ENCODE data around the gene UVSSA. TPM values are rescaled to one million over a fixed set of nuclear protein-coding genes. Genes with fewer than 3 reads are reported as not detected.
A peak's percentile ranks its signal among the peaks of the same experiment; 100 is the strongest.

UVSSA gene
- polyA plus RNA-seq, 1 experiment = 5.8 TPM

DNA sequence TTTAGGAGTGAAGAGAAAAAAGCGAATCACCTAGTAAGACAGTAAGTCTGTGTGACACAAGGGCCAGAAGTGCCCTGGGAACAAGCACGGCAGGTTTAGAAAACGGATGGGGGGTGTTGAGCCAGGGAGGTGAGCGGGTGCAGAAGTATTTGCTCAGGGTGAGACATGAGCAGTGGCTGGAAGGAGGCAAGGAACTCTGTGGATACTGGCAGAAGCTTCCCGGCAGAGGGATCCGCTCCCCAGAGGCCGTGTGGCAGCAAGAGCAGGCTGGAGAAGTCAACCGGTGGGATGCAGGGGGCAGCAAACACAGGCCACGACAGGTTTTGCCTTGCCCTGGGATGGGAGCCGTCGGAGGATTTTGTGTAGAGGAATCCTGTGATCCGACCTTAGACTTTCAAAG, 2.3 kb upstream of the UVSSA start:
- POLR2A ChIA-PET = no interaction called here
- H3K36me3 ChIP-seq (ENCODE audit: control insufficient read depth, insufficient read depth, low read length) = peaks cover 14% of the 10 kb centered on the region
- DNase-seq (ENCODE audit: low read depth) = no peak
- TF ChIP-seq, protein P1, sequence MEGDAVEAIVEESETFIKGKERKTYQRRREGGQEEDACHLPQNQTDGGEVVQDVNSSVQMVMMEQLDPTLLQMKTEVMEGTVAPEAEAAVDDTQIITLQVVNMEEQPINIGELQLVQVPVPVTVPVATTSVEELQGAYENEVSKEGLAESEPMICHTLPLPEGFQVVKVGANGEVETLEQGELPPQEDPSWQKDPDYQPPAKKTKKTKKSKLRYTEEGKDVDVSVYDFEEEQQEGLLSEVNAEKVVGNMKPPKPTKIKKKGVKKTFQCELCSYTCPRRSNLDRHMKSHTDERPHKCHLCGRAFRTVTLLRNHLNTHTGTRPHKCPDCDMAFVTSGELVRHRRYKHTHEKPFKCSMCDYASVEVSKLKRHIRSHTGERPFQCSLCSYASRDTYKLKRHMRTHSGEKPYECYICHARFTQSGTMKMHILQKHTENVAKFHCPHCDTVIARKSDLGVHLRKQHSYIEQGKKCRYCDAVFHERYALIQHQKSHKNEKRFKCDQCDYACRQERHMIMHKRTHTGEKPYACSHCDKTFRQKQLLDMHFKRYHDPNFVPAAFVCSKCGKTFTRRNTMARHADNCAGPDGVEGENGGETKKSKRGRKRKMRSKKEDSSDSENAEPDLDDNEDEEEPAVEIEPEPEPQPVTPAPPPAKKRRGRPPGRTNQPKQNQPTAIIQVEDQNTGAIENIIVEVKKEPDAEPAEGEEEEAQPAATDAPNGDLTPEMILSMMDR (IDR thresholded peaks at IDR 0.05; ENCODE audit: insufficient read depth, low read depth, low read length) = no peak
- CTCF ChIA-PET = no interaction called here
- H3K4me3 ChIP-seq (ENCODE audit: low read depth, low read length) = no peak overlapping the region
- H3K27me3 ChIP-seq (ENCODE audit: control insufficient read depth, insufficient read depth, low read length) = no peaks in the 10 kb centered on the region

DNA sequence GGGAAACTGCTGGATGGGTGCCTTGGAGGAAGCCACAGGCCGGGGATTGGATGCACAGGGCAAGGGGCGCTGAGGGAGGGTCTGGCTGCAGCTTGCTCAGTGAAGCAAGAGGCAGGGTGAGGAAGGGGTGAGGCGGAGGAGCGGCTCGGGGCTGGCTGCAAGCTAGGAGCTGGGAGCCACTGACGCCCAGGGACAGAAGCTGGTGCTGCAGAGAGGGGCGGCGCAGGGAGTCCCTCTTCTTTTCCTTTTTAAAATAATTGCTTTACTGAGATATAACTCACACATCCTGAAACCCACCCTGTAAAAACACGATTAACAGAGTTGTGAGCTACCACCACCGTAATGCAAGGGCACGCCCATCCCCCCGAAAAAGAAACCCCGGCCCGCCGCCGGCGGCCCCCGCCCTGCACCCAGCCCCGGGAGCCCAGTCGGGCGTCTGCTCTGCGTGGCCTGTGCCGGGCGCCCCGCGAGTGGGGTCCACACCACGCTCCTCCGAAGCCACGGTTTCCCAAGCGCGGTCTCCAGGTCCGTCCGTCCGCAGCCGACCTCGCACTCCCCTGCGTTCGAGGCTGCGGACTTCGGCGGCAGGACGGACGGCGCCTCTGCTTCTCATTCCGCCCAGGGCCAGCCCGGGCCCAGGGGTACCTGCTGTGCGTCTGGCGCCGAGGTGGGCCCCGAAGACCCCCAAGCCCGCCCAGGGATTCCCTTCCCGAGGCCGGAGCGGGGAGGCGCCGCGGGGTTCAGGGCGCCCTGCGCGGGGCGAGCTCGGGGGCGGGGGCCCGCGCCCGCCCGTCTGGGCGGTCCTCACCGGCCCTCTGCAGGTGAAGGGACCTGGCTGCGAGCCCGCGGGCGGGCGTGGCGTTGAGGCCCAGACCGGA, 866 bp upstream of the UVSSA start:
- ChIA-PET CTCF (interaction anchor here (0.6 to 3.0 kb wide), 8 partner anchors 8 to 347 kb away, joined by 3 to 17 read pairs (median 4); no protein-coding TSS in a partner anchor), POLR2A (interaction anchor here (0.6 to 1.5 kb wide), 3 partner anchors 10 to 230 kb away, joined by 3 to 4 read pairs (median 3); partner anchors contain the start of gene MAEA)
- Histone ChIP-seq H3K36me3 (ENCODE audit: control insufficient read depth, insufficient read depth, low read length) (peaks cover 7% of the 10 kb centered on the region; the same call in 1 of the 2 replicates), H3K4me3 (ENCODE audit: low read depth, low read length) (peak overlapping the region; percentile 86), H3K27me3 (ENCODE audit: control insufficient read depth, insufficient read depth, low read length) (no peaks in the 10 kb centered on the region)
- TF ChIP-seq, protein P1 (IDR thresholded peaks at IDR 0.05; ENCODE audit: insufficient read depth, low read depth, low read length) = peak; percentile 34
- DNase-seq (ENCODE audit: low read depth) = no peak

DNA sequence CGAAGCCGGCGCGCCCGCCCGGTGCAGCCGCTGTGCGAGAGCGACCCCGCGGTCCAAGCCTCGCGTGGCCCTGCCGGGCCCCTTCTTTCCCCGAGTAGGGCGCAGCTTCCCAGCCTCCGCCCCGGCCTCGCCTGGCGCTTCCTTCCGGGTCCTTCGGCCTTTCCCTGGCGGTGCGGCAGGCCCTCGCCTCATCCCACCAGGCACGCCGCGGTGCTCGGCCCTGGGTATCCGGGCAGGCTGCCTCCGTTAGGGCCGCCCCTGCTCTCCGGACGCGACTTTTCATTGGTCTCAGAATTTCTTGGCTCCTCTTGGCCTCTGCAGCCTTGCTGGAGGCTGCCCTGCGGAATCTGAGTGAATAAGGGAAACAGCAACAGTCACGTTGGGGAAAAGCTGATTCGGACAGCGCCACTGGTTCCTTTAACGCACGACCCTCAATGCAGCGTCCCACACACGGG, 429 bp downstream of the UVSSA start:
- TF ChIP-seq, protein P1 (IDR thresholded peaks at IDR 0.05; ENCODE audit: insufficient read depth, low read depth, low read length) = no peak
- ChIA-PET POLR2A (interaction anchor here (1.0 to 1.5 kb wide), 2 partner anchors 9 to 58 kb away, joined by 3 to 4 read pairs; partner anchors contain the start of gene MAEA), CTCF (interaction anchor here (0.9 to 3.0 kb wide), 9 partner anchors 9 to 282 kb away, joined by 3 to 17 read pairs (median 5); no protein-coding TSS in a partner anchor)
- H3K4me3 ChIP-seq (ENCODE audit: low read depth, low read length) = peak overlapping the region; percentile 68
- peaks cover 7% of the 10 kb centered on the region for H3K36me3 ChIP-seq (ENCODE audit: control insufficient read depth, insufficient read depth, low read length)
- DNase-seq (ENCODE audit: low read depth) = no peak
- H3K27me3 ChIP-seq (ENCODE audit: control insufficient read depth, insufficient read depth, low read length) = no peaks in the 10 kb centered on the region

DNA sequence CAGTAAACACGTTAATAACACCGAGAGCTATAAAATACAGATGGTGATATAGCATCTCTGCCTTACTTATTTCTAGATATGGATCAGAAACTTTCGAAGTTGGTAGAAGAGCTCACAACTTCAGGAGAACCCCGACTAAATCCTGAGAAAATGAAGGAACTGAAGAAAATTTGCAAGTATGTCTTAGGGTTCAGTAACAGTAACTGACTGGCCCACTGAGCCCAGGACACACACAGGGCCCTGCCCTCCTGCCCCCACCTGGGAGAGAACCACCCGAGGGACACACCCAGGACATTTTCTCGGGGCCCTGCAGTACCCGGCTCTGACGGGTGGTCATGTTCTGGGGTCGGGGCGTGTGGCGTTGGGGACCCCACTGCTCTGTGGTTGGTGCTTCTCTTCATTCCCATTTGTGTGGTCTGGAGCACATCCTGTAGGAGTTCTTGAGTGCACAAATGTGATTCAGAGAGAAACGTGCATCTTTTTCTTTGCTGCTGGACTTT, 1.1 kb downstream of the UVSSA start:
- TF ChIP-seq, protein P1 (IDR thresholded peaks at IDR 0.05; ENCODE audit: insufficient read depth, low read depth, low read length) = no peak
- CTCF ChIA-PET = interaction anchor here (0.6 to 3.0 kb wide), 8 partner anchors 8 to 281 kb away, joined by 3 to 17 read pairs (median 6); no protein-coding TSS in a partner anchor
- H3K4me3 ChIP-seq (ENCODE audit: low read depth, low read length) = peak overlapping the region; percentile 68
- no peak for DNase-seq (ENCODE audit: low read depth)
- H3K27me3 ChIP-seq (ENCODE audit: control insufficient read depth, insufficient read depth, low read length) = no peaks in the 10 kb centered on the region
- H3K36me3 ChIP-seq (ENCODE audit: control insufficient read depth, insufficient read depth, low read length) = peaks cover 9% of the 10 kb centered on the region
- POLR2A ChIA-PET = no interaction called here

DNA sequence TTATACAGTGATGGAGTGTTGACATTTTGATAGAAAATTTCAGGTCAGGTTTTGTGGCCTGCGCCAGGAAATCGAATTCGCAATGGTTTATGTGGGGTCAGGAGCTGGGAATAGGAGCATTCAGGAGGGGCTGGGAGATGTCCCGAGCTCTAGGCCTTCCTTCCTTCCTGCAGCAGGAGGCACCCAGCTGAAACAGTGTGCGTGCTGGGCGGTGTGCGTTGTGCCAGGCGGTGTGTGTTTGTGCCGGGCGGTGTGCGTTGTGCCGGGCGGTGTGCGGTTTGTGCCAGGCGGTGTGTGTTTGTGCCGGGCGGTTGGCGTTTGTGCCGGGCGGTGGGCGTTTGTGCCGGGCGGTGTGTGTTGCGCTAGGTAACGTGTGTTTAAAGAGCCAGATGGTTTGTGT, 1.7 kb downstream of the UVSSA start:
- POLR2A ChIA-PET = interaction anchor here (0.6 kb wide), 1 partner anchor 372 kb away, joined by 5 read pairs; the partner anchor contains the start of gene TMEM129
- TF ChIP-seq, protein P1 (IDR thresholded peaks at IDR 0.05; ENCODE audit: insufficient read depth, low read depth, low read length) = no peak

More for the DNA sequence above, 1.7 kb downstream of the UVSSA start:
- H3K4me3 ChIP-seq (ENCODE audit: low read depth, low read length) = no peak overlapping the region
- DNase-seq (ENCODE audit: low read depth) = no peak
- peaks cover 11% of the 10 kb centered on the region for H3K36me3 ChIP-seq (ENCODE audit: control insufficient read depth, insufficient read depth, low read length)
- CTCF ChIA-PET = interaction anchor here (0.6 to 2.0 kb wide), 5 partner anchors 52 to 280 kb away, joined by 3 to 15 read pairs (median 3); no protein-coding TSS in a partner anchor
- H3K27me3 ChIP-seq (ENCODE audit: control insufficient read depth, insufficient read depth, low read length) = no peaks in the 10 kb centered on the region
